Measurements from ENCODE around the gene SLC6A13.
"Not testable (repeated sequence)": the region's sequence is repeated elsewhere in the genome, so short reads cannot be mapped to it uniquely, and the experiment has no call there.

SLC6A13 gene
- 0 to 0.07 reads per million in 2 donors for total RNA-seq

GRCh38 chr12:262817-263216 lies at the start of gene SLC6A13:
TSS of gene SLC6A13 (minus strand) at chr12:262836. CDS start at chr12:260052, 2,784 bp downstream.
- no peak for DNase-seq

- no peak for DNase-seq
These were observed 45.9 kb upstream of the SLC6A13 start for GRCh38 chr12:308511-308910.

GRCh38 chr12:307406-307805 lies 44.8 kb upstream of the SLC6A13 start:
- DNase-seq: no peak

DNA sequence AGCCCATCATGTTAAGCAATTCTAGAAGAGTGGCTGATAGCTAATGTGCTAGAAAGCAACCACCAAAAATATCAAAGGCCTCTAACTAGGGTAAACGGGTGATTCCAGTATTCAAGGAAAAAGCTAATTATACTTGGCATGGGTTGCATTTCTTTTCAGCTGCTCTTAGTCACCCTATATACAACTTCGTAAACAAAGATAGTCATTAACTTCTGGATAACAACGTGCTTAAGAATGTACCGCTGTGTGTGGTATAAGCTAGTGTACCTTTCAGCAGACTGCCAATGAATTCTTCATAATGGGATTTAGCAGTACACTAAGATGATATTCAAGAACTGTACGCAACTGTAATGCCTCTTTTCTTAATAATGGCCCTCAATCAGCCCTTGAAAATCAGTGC lies 42.2 kb upstream of the SLC6A13 start:
- no peak for DNase-seq

- peak in 1 of 5 experiments; percentile 74 for DNase-seq
These were observed 40.1 kb upstream of the SLC6A13 start for GRCh38 chr12:302766-303165.

DNA sequence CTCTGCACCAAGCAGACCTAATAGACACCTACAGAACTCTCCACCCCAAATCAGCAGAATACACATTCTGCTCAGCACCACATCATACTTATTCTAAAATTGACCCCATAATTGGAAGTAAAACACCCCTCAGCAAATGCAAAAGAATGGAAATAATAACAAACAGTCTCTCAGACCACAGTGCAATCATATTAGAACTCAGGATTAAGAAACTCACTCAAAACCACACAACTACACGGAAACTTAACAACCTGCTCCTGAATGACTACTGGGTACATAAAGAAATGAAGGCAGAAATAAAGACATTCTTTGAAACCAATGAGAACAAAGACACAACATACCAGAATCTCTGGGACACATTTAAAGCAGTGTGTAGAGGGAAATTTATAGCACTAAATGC lies 37.5 kb upstream of the SLC6A13 start:
- DNase-seq: peak in 1 of 5 experiments; percentile 27

DNA sequence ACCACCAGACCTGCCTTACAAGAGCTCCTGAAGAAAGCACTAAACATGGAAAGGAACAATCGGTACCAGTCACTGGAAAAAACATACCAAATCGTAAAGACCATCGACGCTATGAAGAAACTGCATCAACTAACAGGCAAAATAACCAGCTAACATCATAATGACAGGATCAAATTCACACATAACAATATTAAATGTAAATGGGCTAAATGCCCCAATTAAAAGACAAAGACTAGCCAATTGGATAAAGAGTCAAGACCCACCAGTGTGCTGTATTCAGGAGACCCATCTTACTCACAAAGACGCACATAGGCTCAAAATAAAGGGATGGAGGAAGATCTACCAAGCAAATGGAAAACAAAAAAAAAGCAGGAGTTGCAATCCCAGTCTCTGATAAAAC lies 36.9 kb upstream of the SLC6A13 start:
- DNase-seq: not testable (repeated sequence)

DNA sequence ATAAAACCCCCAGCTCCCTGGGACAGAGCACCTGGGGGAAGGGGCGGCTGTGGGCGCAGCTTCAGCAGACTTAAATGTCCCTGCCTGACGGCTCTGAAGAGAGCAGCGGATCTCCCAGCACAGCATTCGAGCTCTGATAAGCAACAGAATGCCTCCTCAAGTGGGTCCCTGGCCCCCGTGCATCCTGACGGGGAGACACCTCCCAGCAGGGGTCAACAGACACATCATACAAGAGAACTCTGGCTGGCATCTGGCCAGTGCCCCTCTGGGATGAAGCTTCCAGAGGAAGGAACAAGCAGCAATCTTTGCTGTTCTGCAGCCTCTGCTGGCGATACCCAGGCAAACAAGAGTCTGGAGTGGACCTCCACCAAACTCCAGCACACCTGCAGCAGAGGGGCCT lies 35.4 kb upstream of the SLC6A13 start:
- not testable (repeated sequence) for DNase-seq

DNA sequence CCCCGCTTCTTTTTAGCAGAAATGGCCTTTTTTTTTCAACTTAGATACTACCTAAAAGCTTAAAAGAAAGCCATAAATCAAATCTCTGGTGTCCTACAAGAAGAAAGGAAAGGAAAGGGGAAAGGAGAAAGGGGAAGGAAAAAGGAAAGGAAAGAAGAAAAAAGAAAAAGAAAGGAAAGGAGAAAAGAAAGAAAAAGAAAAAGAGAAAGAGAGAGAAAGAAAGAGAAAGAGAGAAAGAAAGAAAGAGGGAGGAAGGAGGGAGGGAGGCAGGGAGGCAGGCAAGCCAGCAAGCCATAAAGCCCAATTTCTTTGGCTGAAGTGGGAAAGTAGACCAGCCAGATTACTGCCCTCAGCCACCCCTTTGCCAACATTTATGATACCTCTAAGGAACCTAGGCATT lies 32.5 kb upstream of the SLC6A13 start:
- no peak for DNase-seq

DNA sequence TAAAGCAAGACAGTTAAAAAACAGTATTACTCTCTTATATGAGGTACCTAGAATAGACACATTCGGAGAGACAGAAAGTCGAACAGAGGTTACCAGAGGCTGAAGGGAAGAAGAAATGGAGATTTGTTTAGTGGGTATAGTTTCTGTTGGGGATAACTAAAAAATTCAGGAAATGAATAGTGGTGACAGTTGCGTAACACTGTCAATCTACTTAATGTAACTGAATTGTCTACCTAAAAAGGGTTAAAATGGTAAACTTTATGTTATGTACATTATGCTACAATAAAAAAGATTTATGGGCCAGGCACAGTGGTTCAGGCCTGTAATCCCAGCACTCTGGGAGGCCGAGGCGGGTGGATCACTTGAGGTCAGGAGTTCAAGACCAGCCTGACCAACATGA lies 30.6 kb upstream of the SLC6A13 start:
- DNase-seq: no peak

DNA sequence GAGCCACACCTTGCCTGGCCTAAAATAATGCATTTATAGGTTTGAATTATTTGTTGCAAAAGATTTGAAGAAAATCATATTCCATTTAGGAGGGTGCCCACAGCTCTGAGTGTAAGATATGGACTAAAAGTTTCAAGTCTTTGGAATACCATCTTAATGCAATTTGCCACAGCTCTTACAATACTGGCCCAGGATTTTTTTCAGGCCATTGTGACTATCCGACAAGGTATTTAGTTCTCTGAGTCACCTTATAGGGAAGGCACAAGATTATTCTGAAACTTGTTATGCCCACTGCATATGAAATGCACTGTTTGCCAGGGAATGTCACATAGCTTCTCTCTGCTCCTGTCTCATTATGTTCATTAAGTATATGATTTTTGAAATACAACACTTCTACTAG lies 29.6 kb upstream of the SLC6A13 start:
- DNase-seq: no peak

DNA sequence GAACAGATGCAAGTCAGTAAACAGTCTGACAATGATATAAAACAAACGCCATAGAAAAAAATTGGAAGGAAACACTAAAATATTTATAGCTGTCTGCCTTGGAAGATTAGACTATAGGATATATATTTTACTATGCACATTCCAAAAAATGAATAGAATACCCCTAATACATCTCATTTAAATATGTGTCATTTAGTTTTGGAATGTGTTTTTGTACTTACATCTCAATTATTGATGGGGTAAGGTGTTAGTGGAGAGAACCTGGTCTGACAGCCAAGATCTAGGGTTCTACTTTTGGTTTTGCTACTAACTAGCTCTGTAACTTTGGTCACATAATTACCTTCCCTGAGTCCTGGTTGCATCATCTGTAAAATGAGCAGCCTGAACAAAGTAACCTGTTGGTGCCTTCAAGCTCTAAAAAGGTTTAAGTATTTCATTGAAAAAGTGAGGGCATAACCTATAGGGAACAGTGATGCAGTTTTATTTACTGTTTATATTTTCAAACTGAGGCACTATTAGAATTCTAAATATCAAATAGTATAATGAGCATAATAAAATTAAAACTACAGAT lies 28.6 kb upstream of the SLC6A13 start:
- DNase-seq: no peak

DNA sequence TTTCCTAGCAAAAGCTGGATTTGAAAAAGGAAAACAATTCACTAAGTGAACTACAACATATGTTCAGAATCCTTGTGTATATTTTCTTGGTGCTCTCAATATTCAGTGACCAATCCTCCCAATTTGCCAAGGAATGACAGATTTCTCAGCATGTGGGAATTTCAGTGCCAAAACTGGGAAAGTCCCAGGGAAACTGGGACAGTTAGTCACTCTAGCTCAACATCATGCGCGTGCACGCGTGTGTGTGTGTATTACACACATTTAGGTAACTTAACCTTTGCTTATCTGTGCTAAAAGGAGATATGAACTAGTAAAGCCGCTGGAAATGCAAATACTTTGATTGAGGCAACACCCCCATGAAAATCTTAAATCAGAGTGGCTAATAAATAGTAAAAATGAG lies 26.1 kb upstream of the SLC6A13 start:
- no peak for DNase-seq

DNA sequence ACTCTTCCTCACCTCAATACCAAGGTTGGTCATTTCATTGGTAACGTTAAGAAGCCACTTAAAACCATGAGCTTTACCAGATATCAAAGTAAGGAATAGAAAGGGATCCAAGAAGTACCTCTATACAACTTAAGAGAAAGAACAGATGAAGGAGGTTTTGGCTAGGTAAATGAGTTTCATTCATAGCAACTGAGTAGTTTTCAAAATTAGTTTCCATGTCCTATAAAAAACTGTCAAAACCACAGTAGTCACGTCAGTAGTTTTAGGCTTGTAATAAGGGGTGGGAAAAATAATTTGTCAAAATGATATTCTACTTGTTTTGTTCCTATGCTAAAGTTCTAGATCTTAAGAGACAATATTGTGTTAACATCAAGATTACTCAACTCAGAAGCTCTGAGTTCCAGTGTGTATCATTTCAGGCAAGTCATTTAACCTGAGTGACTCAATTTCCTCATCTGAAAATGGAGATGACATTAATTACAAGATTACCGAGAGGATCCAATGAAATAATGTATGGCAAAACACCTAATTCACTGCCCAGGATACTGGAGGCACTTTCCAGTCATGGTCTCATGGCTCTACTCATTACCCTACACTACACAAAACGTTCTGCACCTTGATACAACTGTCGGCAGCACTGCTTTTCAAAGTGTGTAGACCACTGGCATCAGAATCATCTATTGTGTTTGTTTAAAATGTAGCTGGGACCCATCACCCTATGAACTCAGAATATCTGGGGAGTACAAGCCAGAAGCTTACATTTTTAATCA lies 24.1 kb upstream of the SLC6A13 start:
- DNase-seq: peak in 1 of 5 experiments; percentile 70

GRCh38 chr12:278046-278445 lies 15.4 kb upstream of the SLC6A13 start:
- DNase-seq: no peak

DNA sequence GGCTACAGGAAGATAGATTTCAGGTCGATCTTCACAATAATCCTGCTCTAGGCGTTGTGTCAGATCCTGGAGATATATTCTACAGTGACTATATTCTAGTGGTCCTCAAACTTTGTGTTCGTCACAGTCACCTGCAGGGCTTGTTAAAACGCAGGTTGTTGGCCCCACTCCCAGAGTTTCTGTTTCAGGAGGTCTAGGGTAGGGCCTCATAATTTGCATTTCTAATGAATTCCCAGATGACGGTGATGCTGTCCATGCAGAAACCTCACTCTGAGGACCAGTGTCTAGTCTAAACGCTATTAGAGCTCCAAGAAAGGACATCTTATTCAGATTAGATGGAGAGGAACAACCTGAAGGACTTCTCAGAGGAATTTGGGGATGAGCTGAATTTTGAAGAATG lies 13.2 kb upstream of the SLC6A13 start:
- no peak for DNase-seq

- peak in 1 of 5 experiments; percentile 76 for DNase-seq
These were observed 10.7 kb upstream of the SLC6A13 start for GRCh38 chr12:273382-273781.

DNA sequence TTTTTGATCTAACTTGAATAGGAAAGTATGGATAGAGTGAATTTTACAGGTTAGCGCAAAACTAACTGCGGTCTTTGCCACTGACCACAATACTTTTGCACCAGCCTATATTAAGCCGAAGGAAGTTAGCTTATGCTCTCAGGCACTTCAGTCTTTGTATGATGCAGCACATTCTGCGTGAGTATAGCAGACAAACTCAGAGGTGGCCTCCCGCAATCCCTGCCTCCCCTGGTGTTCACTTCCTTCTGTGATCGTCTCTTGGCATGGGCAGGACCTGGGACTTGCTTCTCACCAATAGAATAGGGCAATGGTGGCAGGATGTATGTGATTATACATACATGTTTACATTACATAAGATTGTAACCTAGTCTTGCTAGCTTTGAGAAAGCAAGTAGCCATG lies 10.3 kb upstream of the SLC6A13 start:
- DNase-seq: no peak

GRCh38 chr12:271161-271560 lies 8.5 kb upstream of the SLC6A13 start:
- no peak for DNase-seq

DNA sequence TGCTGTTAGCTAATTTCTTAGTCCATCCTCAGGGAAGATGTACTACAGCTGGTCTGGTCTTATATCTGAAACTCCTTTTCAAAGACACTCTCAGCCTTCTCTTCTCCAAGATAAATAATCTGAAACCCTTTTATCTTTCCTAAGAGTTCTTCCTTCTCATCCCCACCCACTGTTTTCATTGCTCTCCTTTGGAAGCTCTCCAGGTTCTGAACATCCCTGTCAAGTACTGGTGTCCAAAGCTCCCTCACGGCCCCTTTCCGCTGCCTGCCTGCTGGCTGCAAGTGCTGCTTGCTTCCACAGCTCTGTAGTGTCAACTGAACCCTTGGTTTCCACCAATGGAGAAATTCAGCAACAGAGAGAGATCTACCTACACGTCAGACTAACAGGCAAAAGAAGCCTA lies 6.6 kb upstream of the SLC6A13 start:
- no peak for DNase-seq

DNA sequence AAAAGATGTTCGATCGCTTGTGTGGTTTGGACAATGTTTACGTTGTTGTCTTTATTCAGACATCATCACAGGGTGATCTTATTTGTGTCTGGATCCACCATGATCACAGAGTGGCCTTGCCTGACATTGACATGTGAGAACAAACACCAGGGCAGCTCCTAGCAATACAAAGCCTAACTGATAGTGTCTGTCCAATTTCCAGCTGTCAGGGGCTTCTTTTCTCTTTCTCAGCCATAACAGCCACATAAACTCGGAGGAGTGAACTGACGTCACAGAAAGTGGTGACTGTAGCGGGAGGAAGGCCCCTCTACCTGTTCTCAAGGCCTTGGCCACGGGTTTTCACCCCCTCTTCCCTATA lies 5.8 kb upstream of the SLC6A13 start:
- DNase-seq: no peak

DNA sequence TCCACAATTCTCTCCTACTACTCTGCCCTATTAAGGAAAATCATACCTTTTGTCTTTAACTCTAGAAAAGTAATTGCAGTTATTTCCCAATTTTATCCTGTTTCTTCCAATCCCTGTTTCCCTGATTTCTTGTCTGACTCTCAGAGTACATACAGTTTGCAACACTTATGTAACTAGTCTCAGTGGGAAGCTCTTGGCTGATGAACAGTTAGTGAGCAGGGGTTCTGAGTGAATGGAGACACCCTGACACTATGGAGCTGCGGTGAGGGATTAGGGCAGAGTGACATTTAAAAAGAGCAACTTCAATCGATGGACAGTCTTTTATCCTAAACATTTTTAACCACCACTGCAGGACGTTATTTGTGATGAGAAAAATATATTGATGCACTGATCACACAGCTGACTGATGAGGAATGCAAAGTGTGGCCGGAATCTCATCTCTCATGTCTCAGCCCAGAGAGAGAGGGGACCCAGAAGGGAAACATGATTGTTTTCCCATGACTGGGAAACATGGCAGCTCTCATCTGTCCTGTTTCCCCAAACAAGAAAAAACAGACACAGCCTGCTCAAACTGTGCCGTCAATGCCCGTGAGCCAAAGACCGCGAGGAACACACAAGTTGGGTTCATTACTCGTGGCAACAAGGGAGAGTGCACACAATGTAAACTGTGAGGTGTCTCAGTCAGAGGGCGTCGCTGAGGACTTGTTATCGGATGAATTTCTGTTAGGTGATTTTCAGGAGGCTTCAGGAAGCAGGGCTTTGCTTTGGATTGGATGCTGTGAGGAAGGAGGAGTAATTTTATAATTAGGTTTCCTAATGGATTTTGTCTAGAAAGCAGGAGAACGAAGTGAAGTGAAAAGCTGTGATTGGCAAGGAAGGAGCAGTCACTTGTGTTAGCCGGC lies 5.2 kb upstream of the SLC6A13 start:
- DNase-seq: no peak

DNA sequence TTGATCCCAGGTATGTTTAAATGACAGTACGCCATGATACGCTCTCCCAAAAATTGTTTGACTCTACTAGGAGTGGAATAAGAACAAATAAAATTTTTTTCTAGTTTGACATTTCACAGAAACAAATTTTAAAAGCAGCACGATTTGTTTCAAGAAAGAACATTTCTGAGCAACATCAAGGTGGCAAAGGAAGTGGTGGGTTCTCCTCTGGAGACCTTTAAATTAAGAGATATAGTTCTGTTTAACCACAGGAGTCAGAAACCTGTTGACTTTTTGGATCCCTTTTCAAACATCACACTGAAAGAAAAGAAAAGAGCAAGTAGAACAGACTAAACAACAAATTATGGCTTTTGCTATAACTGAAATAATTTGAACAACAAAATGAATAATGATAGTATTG lies 2.5 kb upstream of the SLC6A13 start:
- DNase-seq: peak in 1 of 5 experiments; percentile 54

DNA sequence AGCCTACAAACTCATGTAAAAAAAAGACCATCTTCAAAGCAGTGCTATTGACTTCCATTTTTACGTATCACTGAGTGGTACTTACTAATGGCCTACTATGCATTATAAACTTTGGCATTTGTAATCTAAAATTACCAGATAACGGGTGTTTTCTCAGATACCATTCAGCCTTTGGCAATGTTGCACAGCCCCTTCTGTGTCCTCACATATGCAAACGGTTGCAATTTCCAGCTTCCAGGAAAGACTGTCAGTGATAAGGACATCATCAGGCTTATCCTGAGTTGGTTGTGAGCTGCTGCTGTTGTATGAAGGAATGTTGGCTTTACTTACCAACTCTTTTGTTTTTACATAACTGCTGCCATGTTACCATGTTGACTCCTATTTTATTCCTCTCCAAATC lies 1.6 kb upstream of the SLC6A13 start:
- no peak for DNase-seq
